ENCODE measurements around the gene HCFC1.

The HCFC1 gene

DNA sequence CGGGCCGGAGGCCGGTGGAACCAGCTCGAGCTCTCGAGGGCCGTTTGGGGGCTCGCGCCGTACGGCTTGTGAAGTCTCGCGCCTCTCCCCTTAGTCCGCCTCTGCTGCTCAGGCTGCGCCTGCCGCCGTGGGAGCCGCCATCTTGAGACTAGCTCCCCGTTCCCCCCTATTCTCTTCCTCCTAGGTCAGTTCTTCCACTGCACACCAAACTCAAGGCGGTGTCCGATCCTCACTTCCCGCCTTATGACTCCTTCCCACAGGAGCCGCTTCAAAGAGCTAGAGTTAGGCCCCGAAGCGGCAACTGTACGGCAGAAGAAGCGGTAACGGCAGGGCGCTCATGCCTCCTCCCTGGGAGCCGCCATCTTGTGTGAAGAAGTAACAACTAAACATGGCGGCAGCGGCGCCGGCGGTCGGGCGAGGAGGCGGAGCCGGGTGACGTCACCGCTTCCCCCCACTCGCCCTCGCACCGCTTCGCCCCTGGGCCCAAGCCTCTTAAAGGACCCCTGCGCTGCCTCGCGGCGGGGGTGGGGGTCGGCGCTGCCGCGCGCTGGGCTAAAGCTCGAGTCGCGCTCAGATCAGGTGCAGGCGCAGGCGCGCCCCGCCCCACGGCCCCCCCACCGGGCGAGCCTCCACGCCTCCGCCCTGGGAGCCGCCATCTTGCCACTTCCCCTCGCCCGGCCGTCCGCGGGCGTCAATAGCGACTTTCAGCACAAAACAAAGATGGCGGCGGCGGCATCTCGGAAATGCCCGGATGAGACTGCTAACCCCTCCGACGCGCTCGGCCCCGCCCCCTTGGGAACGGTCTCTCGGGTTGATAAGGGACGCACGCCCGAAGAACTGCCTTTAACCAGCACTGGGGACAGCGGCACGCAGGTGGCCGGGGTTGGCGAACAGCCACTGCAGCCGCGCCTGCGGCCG is at the start of gene HCFC1:
Gene HCFC1, minus strand, starts transcription at position 369 of the 918 bp plus-strand sequence. CDS start 978 bp downstream, outside the sequence.
- peak; percentile 88 for DNase-seq

DNA sequence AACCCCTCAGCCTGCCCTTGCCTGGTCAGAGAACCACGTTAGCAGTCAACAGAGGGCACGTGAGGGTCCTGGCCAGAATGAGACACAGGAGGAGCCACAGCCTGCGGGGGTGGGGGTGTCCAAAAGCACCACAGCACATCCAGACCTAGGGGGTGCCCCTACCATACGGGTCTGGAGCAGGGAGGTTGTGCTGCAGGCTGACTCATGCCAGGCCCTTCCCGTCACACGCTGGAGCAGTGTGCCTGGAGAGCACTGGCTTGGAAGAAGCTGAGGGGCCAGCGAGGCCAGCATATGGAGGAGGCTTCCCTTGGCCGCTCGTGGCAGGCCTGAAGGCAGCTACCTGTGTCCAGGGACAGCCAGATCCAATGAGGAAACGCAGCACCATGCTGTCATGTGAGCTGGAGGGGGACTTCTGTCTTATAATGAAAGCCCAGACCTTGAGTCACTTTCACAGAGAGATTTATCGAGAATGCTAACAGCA is 49.6 kb upstream of the HCFC1 start:
- DNase-seq, result no peak

DNA sequence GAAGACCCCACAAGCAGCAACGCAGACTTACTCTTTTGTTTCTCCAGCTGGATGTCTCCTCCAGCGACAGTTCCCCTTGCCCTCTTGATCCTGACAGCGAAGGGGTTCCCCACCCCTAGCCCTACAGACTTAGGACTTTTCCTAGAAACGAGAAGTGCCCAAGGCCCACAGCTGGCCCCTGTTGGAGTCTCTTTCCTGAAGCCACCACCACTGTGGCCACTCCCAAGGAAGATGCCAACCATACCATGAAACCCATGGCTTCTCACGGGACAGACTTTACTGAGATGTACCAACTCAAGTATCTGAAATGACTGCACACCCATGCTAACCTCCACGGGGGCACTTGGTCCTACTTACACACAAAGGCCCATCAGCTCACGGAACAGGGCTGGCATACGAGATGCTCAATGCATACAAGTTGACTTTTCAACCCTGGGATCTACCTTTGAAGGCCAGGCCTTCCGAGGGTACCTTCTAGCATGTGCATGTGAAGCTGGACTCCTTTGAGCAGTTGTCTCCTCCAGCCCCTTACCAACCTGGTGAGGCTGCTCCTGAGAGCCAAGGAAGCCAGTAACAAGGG is 49.0 kb upstream of the HCFC1 start:
- no peak for DNase-seq

DNA sequence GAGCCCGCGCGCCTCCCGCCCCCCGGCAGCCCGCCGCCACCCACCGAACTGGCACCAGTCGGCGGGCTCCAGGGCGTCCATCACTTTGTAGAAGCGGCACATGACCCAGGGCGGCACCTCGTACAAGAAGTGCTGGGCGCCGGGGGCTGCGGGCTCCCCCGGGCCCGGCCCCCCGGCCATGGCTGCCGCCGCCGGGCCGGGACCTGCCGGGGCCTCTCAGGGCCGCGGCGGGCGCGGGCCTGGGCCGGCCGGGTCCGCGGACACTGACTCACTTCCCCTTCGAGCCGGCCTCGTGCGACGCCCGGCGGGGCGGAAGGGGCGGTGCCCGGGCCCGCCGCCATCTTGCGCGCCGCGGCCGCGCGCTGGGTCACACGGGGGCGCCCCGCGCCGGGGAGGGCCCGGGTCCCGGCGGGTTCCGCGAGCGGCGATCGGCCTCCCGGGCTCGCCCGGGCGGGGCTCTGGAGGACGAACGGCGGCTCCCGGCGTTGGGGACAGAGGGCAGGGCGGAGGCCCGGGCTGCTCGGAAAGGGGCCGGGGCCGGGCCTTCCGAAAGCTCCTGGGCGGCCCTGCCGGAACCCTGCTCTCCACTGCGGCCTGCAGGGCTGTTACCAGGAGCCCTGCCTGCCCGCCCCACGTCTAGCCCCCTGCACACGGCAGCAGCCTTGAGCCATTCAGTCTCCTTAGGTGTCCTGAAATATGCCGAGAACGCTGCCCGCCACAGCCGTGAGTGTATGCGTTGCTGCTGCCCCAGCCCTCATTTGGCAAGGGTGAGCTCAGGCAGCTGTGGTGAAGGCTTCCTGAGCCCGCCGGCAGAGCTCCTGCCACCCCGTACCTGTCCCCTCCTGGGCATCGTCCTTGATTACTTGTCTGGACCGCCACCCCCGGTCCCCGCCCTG is 48.3 kb upstream of the HCFC1 start, which contains the start of gene IRAK1:
Gene IRAK1, minus strand, starts transcription at position 270 of the 896 bp plus-strand sequence. Its CDS starts 90 bp downstream, at position 180.
- no peak for DNase-seq

DNA sequence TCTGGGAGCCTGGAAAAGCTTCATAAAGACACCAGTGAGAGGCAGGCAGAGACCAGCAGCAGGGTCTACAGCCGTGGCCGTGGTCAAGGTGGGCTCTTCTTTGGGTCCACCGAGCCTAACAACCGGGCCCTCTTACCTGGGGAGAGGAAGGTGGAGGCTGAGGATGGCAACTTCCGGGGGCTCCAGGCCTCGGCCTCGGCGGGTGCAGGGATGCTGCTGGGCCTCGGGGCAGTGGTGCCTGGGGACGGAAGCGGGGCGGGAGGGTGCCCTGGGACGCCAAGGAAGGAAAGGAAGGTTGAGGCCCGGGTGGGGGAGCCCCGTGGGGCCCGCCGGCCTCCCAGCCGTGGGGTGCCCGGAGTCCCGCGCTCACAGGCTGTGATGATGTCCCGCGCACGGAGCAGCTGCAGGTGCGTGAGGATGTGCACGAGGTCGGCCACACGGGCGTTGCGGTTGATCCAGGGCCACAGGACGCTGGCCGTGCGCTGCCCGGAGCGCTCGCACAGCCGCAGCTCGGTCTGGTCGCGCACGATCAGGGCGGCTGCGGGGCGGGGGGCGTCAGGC is 47.5 kb upstream of the HCFC1 start:
- no peak for DNase-seq

DNA sequence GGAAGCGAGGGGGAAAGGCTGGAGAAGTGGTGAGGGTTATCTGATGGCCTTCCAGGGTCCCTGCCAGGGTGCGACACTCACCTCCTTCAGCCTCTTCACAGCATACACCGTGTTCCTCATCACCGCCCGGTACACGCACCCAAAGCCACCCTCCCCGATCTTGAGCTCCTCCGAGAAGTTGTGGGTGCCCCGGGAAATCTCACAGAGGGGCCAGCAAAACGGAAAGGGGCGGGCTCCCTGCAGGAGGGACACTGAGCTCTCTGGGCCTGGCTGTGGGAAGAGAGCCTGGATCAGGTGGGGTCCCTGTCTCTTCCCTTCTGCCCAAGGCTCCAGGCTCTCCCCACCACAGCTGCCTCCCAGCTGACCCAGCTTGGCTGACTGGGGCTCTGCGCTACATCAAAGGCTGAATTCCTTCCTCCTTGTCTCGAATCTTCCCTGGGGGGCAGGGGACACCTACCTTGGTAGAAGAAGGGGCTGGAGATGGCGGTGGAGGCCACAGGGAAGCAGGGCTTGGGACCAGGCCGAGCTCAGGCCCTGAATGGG is 47.0 kb upstream of the HCFC1 start:
- DNase-seq, result no peak

DNA sequence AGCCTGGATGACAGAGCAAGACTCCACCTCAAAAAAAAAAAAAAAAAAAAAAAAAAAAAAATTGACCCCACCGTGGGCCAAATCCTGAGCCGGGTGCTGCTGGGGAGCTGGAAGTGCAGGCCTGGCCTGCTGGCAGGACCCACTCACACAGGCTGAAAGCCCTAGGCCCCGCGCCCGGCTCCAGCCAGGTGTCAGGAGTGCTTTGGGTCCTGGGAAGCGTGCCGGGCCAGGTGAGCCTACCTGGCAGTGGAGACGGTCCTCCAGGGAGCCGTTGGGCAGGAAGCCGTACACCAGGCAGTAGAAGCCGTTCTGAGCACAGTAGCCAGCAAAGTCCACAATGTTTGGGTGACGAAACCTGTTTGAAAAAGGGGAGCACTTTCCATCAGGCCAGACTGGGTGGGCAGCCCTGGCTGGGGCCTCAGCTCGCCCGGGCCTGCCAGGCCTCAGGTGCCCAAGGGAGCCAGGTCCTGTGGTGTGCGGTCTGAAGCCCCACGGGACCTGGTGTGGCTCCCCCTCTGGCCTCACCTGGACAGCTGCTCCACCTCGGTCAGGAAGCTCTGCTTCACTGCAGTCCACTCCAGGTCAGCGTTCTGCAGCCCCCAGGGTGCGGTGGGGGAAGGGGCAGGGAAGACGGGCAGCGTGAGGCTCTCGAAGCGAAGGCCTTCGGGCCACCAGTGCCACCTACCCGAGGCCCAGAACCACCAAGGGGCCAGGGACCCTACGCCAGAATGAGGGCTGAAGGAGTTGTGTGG is 46.3 kb upstream of the HCFC1 start:
- DNase-seq, result no peak

- DNase-seq, result no peak
These were observed 44.9 kb upstream of the HCFC1 start for GRCh38 chrX:154016366-154017076.

DNA sequence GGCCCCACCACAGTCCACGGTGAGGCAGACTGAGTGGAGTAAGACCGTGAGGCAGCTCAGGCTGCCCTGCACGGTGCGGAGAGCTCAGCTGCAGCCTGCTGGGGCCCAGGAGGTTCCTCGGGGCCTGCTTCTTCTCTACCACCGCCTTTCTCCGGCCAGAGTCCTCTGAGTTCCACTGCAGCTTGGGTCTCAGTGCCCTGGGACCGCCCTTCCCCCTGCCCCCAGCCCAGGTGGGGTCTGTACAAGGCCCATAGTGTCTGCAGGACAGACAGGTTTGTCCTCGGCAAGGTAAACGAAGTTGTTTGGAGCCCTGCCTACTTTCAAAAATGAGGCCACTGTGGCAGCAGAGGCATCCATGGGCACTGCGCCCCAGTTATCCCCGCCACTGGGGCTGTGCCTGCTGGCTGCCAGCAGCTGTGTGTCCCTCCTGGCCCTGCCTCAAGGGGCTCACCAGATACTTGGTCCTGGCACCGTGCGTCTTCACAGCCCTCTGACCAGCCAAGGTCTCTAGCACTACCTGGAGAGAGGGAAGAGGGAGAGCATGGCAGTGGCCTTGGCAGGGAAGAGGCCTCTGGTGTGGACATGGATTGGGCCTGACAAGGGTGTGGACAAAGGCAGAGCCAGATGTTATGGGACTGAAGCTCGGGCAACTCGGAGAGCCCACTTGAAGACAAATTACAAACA is 44.1 kb upstream of the HCFC1 start:
- no peak for DNase-seq

- no peak for DNase-seq
These were observed 43.1 kb upstream of the HCFC1 start for GRCh38 chrX:154014429-154015380.

DNA sequence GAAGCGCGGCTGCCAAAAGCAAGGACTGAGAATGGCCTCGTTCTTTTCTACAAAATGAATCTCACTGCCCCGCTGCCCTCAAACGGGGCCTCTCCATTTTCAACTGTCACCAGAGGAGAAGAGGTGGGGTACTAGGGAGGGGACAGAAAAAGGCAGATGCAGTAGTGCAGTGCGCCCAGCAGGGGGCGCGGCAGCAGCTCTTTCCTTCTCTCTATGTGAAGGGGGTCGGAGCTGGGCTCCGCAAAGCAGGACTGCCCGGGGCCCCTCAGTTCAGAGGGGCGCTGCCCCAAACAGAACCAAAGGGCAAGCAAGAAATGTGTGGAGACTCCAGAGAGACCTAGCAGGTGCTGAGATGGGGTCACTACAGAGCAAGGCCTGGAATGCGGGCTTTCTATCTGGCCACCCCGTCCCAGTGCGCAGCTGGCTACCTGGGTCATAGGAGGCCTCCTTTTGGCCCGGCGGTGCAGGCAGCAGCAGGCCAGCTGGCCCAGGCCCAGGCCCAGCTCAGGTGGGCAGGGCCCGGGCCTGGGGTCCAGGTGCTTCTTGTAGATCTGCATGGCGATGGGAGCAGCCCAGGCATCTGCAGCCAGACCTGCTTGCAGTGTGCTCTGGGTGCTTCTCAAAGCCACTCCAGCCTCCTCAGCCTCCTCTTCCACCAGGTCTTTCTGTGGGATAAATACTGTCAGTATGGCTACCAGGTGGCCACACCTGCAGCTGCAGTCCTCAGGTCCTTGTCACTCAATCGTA is 42.2 kb upstream of the HCFC1 start:
- no peak for DNase-seq

DNA sequence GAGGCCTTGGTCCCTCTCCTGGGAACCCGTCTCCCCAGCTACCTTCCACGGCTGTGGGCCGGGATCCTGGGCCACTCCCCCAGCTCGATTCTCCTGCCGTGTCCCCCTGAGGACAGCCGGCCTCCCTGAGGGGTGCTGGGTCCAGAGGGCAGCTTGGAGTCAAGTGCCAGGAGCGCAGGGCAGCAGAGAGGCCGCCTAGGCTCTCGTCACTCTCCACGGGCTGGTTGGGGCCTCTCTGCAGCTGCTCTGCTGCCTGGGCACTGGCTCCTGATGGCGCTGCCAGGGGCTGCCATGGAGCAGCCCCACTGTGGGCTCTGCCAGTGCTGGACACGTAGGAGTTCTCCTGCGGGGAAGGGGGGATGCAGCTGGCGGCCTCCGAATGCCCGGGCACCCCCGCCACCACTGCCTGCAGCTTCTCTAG is 41.4 kb upstream of the HCFC1 start:
- DNase-seq, result no peak

DNA sequence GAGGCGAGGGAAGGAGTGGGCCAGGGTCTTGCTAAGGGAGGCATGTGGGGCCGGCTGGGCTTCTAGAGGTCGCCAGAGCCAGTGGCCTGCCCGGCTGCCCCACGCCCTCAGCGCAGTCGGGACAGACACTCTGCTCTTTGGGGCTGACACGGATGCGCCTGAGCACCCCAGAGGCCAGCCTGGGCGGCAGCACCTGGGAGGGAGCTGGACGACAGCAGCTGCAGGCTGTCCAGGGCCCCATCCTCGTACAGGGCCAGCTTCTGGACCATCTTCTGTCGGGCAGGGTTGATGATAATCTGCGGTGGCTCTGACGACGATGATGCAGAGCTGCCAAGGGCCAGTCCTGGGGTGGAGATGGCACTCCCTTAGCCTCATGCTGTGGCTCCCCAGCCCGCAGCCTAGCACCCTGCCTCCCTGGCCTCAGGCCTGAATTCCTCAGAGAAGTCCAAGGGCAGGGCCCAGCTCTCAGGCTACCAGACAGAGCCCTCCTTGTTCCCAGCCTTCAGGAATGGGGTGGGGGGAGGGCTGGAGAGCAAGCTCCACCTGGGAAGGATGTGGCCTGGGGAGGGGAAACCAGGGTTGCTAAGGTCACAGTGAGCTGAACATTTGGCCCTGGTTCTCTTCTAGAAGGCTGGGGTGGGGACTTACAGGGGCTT is 40.8 kb upstream of the HCFC1 start:
- DNase-seq, result no peak

DNA sequence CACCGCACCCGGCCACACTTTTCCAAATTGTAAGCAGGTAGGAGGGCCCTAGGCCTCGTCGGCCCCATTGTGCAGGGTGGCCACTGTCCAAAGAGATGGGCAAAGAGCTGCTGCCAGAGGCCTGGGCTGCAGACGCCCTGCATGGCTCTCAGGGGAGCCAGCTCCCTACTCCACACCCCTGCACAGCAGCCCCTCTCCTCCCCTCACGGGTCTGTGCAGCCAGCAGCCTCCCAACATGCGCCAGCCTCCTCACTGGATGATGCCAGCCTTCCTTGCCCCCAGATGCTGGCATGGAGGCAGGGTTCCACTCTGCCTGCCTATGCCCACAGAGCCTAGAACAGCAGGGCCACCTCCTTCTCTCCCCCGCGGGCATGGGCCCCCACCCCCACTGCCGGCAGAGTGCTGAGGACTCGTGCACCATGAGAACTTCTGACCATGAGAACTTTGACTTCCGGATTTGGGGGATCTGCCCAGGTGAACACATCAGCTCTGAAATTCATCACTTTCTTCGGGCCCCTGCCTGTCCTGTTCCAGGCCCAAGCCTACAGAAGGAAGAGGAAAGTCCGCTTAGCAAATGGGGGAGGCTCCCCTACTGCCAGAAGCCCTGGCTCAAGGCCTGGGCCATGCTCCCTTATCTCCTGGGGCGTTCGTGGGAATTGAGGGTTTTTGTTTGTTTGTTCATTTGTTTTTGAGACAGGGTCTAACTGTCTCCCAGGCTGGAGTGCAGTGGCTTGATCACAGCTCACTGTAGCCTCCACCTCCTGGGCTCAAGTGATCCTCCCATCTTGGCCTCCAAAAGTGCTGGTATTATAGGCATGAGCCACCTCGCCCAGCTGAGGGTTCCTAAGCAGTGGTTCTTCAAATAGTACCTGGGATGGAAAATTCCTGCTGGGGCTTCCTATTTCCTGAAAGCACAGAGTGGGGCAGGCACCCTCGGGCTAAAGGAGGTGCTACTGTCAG is 40.0 kb upstream of the HCFC1 start:
- DNase-seq, result no peak

- DNase-seq, result no peak
These were observed 38.9 kb upstream of the HCFC1 start for GRCh38 chrX:154010330-154011087.

DNA sequence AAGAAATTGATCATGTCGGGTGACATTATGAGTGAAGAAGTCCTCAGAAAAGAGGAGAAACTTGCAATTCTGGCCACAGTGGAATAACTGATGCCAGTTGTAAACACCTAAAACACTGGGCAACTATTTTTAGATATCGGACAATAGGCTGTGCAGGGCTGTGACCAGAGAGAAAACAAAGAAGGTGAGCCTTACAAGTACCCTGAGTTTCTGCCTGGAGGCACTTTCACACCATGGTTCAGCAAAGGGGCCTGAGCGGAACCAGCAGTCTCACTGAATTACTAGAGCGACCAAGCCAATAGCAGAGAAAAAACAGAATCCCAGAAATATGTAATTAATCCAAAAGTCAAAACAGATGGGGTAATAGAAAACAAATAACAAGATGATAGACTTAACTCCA is 36.9 kb upstream of the HCFC1 start:
- no peak for DNase-seq

All from NCI-H526 treated with DMSO at 0.1 percent for 48 hours (cell line).